ENCODE results near the gene TMIGD1.

TMIGD1 gene

GRCh38 chr17:30333503-30334360, at the start of gene TMIGD1:
Gene TMIGD1 (minus strand): TSS chr17:30334057. CDS start chr17:30332133, 1,924 bp downstream.
- no peak for DNase-seq (ENCODE audit: low spot score)

- no peak for DNase-seq (ENCODE audit: low spot score)
Measured at GRCh38 chr17:30382345-30382744, 48.5 kb upstream of the TMIGD1 start.

GRCh38 chr17:30381340-30381659, 47.4 kb upstream of the TMIGD1 start:
- no peak for DNase-seq (ENCODE audit: low spot score)

GRCh38 chr17:30380643-30381339, 46.9 kb upstream of the TMIGD1 start:
- DNase-seq (ENCODE audit: low spot score), result no peak

- DNase-seq (ENCODE audit: low spot score), result no peak
Measured at GRCh38 chr17:30379903-30380381, 46.1 kb upstream of the TMIGD1 start.

GRCh38 chr17:30379303-30379902, 45.5 kb upstream of the TMIGD1 start:
- no peak for DNase-seq (ENCODE audit: low spot score)

- peak; percentile 99 for DNase-seq (ENCODE audit: low spot score)
Measured at GRCh38 chr17:30378825-30379302, 45.0 kb upstream of the TMIGD1 start, which contains the start of gene CPD. Gene CPD (plus strand): TSS chr17:30378927. CDS start chr17:30378981, 54 bp downstream.

DNA sequence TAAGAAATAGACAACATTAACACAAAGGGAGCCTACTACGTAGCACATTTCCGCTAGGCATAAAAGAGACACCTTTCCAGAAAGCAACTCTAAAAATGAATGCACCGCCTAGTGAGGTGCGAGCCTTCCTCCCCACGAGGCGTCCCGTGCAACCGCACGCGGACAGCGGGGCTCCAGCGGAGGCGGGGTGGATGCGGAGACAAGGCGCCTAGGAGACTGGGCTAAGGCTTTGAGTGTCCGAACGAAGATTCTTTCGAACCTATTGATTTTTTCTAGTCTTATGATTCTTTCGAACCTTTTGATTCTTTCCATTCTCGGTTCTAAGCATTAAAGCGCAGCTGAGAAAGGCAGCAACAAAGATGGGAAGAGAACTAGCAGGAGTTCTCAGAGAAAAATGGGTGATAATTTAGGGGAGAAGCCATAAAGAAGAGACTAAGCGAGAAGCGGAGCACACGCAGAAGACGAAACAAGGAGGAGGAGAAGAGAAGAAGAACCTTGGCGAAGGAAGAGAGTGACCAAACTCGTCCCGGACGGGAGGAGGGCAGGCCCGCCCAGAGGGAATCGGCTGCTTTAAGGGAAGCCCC, 44.5 kb upstream of the TMIGD1 start:
- DNase-seq (ENCODE audit: low spot score), result peak; percentile 35

- DNase-seq (ENCODE audit: low spot score), result no peak
Measured at GRCh38 chr17:30377574-30378240, 43.9 kb upstream of the TMIGD1 start.

DNA sequence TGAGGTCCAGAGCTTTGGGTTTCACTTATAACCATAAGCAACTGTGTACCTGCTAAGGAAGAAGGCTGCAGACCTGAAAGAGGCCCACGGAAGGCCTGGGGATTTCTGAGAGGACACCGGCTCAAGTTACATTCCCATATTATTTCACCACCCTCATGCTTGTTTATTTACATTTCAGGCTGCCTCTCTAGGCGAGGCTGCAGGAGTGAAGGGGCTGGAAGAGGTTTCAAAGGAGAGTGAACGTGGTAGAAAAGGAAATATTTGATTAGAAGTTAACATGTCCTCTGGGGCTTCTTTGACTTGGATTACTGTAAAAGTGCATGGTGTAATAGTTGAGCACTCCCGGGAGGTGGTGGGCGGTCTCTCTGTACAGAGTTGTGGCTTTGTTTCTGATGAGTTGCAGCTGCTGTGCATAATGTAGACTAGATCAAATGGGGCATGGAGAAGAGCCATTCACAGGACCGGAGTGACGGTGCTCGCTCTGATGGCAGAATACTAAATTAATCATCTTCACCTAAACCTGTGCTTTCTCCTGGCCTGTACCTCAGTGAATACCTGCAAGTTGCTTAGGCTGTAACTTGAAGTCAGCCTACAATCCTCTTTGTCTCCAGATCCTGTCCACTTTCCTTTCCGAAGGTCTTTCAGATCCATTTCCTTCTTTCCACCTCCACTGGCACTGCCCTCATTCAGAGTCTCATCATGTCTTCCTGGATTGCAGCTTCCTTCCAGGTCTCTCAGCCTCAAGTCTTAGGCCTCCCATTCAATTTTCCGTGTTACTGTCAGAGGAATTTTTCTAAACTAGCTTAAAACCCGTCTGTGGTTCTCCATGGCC, 43.0 kb upstream of the TMIGD1 start:
- peak; percentile 69 for DNase-seq (ENCODE audit: low spot score)

GRCh38 chr17:30375661-30376060, 41.8 kb upstream of the TMIGD1 start:
- DNase-seq (ENCODE audit: low spot score), result no peak

DNA sequence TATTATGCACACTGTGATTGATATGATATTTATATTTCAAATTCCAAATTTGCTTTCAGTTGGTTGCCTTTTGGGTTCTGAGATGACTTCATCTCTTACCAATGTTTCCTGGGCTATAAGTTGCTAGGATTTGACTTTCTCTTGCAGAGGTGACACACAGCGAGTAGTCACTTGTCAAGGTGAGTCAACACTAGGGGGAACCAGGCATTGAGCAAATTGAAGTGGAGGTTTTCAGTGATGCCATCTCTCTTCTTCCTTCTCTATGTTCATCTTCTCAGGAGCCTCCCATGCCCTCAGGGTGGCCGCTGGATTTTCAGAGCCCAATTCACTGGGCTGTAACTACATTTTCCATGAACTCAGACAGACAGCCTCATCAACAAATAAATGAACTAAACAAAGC, 38.9 kb upstream of the TMIGD1 start:
- DNase-seq (ENCODE audit: low spot score), result no peak

- DNase-seq (ENCODE audit: low spot score), result no peak
Measured at GRCh38 chr17:30369995-30370394, 36.1 kb upstream of the TMIGD1 start.

DNA sequence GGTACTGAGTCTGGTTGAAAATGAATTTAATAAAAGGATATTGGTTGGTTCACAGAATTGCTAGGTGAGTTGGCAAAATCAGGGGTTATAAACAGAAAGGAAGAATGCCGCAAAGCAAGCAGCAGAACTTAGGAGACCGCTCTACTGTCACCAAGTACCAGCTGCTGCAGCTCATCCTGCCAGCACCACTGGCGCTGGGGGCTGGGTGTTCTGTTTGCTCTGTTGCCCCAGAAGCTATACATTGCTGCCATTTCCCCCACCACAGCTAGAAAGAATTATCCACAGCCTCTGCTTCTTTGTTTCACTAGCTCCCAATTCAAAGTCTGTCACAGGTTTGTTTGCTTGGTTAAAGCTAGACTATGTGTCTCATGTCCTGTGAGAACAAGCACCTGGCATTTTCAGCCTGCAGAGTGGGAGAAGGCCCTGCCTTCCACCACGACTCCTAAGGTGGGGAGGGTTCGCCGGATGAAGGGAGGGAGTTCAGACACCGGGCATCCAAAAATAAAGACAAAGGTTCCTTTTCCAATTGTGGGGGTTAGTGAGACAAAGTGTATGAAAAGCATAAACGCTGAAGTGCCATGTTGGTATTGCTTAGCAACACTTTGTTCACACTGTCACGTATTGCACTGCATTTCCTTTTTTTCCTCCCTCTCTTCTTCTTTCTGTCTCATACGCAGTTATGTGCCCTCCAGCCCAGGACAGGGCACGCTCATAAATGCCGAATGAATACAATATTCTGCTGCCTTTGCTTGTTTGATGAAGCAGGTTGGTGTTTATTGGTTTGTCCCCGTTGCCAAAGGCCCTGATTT, 35.3 kb upstream of the TMIGD1 start:
- DNase-seq (ENCODE audit: low spot score), result no peak

DNA sequence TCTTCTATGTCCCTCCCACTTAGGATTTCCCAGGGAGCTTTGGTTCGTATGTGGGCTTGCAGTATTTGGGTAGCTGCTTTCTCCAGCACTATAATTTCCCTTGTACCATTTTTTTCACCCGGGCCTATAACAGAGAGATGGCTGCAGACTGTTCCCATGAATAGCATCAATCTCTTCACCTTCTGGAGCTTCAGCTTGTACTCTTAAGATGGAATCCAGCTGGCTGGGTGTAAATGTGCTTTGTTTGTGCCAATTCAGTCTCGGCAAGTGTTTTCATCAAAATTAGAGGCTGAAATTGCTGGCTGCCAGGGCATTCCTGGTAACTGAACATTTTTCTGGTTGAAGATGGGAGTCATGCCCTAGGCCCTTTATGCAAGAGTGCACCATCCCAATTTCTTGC, 32.7 kb upstream of the TMIGD1 start:
- DNase-seq (ENCODE audit: low spot score), result no peak

GRCh38 chr17:30363715-30364202, 29.9 kb upstream of the TMIGD1 start:
- DNase-seq (ENCODE audit: low spot score), result peak; percentile 60

DNA sequence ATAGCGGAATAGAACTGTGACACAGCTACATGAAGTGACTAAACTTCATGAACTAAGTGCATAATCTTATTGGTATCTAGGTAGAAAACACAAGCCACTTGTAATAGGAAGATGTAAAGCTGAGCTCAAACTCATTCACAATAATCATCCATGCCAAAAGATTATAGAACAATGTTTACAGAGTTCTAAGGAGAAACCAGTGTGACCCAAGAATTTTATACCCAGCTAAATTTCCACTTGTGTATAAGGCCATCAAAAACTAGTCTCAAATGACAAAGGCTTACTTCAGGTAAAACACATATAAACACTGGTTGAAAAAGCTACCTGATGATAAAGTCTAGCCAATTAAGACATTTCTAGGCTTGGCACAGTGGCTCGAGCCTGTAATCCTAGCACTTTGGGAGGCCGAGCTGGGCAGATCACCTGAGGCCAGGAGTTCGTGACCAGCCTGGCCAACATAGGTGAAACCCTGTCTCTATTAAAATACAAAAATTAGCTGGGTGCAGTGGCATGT, 28.0 kb upstream of the TMIGD1 start:
- no peak for DNase-seq (ENCODE audit: low spot score)

GRCh38 chr17:30360086-30360808, 26.4 kb upstream of the TMIGD1 start:
- DNase-seq (ENCODE audit: low spot score), result no peak
